ENCODE results near the gene CDK5. TPM values are rescaled to one million over a fixed set of nuclear protein-coding genes. Genes with fewer than 3 reads are reported as not detected.

Gene CDK5
- total and polyA plus RNA-seq, 2 donors from 2014 or later = 9.1 to 21.5 TPM

DNA sequence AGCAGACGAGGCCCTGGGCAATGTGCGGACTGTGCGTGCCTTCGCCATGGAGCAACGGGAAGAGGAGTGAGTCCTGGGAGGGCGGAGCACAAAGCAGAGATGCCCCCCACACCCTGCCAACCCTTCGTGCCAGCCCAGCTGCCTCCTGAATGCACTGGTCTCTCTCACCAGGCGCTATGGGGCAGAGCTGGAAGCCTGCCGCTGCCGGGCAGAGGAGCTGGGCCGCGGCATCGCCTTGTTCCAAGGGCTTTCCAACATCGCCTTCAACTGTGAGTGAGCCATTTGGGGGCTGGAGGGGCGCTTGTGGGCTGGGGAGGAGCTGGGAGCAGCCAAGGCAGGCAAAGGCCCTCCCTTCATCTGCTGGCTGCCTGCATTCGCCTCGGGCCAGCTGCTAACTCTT is 21.8 kb downstream of the CDK5 start:
- Histone ChIP-seq H3K27ac (ENCODE audit: low read depth in 2 of 2, low read length in 2 of 2) (no peak overlapping the region), H3K4me1 (ENCODE audit: control insufficient read depth in 2 of 3, insufficient read depth in 2 of 3, low read depth in 1 of 3, low read length in 3 of 3) (peaks cover 0 to 9% (median 0%) of the 10 kb centered on the region in 3 donors), H3K27me3 (ENCODE audit: control insufficient read depth, insufficient read depth, low read length) (no peaks in the 10 kb centered on the region), H3K4me3 (ENCODE audit: low read length in 3 of 3) (no peak overlapping the region), H3K9me3 (ENCODE audit: control insufficient read depth in 2 of 3, insufficient read depth in 1 of 3, low read length in 3 of 3) (no peaks in the 10 kb centered on the region), H3K9ac (ENCODE audit: low read length in 3 of 3) (no peak overlapping the region), H3K36me3 (ENCODE audit: control insufficient read depth in 2 of 3, insufficient read depth in 3 of 3, low read length in 3 of 3) (peaks cover 2 to 13% (median 10%) of the 10 kb centered on the region in 3 donors)
- TF ChIP-seq, protein P1, sequence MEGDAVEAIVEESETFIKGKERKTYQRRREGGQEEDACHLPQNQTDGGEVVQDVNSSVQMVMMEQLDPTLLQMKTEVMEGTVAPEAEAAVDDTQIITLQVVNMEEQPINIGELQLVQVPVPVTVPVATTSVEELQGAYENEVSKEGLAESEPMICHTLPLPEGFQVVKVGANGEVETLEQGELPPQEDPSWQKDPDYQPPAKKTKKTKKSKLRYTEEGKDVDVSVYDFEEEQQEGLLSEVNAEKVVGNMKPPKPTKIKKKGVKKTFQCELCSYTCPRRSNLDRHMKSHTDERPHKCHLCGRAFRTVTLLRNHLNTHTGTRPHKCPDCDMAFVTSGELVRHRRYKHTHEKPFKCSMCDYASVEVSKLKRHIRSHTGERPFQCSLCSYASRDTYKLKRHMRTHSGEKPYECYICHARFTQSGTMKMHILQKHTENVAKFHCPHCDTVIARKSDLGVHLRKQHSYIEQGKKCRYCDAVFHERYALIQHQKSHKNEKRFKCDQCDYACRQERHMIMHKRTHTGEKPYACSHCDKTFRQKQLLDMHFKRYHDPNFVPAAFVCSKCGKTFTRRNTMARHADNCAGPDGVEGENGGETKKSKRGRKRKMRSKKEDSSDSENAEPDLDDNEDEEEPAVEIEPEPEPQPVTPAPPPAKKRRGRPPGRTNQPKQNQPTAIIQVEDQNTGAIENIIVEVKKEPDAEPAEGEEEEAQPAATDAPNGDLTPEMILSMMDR (IDR thresholded peaks at IDR 0.05; ENCODE audit: borderline replicate concordance, extremely low read depth, insufficient read depth) = no peak
- intact Hi-C loops (cut with DNase I) = no loop called here
- FAIRE-seq = no peak
- DNase-seq = no peak

DNA sequence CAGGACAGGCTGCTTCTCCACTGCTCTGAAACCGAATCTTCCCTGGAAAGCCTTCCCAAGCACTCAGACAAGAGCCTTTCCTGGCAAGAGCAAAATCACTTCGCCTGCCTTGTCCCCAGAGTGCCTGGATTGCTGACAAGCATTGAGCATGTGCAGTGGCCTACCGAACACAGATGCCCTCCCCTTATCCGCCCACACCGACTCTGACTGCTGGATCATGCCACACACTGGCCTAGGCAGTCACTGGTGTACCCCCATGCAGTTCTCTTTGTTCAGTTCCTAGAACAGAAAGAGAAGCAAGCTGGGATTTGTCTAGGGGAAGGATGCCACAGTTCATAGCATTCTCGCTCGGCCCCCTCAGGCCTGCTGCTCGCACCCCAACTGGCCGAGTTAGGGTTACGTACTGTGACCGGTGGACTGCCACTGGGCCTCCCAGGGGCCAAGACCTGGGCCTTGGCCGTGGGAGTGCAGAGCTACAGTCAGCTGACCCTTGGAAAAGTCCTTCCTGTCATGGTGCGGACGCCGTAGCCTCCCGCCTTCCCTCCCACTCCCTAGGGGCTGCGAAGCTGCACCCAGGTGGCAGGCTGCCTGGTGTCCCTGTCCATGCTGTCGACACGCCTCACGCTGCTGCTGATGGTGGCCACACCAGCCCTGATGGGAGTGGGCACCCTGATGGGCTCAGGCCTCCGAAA is 22.5 kb downstream of the CDK5 start:
- H3K27ac ChIP-seq (ENCODE audit: low read depth in 2 of 2, low read length in 2 of 2) = no peak overlapping the region
- TF ChIP-seq, protein P1 (IDR thresholded peaks at IDR 0.05; ENCODE audit: borderline replicate concordance, extremely low read depth, insufficient read depth) = no peak
- H3K27me3 ChIP-seq (ENCODE audit: control insufficient read depth, insufficient read depth, low read length) = no peaks in the 10 kb centered on the region
- H3K9ac ChIP-seq (ENCODE audit: low read length in 3 of 3) = no peak overlapping the region
- no peaks in the 10 kb centered on the region for H3K9me3 ChIP-seq (ENCODE audit: control insufficient read depth in 2 of 3, insufficient read depth in 1 of 3, low read length in 3 of 3)
- H3K4me1 ChIP-seq (ENCODE audit: control insufficient read depth in 2 of 3, insufficient read depth in 2 of 3, low read depth in 1 of 3, low read length in 3 of 3) = peaks cover 0 to 9% (median 0%) of the 10 kb centered on the region in 3 donors
- DNase-seq (no peak), FAIRE-seq (no peak)
- H3K4me3 ChIP-seq (ENCODE audit: low read length in 3 of 3) = no peak overlapping the region
- peaks cover 2 to 13% (median 10%) of the 10 kb centered on the region in 3 donors for H3K36me3 ChIP-seq (ENCODE audit: control insufficient read depth in 2 of 3, insufficient read depth in 3 of 3, low read length in 3 of 3)
- intact Hi-C loops (cut with DNase I) = no loop called here

DNA sequence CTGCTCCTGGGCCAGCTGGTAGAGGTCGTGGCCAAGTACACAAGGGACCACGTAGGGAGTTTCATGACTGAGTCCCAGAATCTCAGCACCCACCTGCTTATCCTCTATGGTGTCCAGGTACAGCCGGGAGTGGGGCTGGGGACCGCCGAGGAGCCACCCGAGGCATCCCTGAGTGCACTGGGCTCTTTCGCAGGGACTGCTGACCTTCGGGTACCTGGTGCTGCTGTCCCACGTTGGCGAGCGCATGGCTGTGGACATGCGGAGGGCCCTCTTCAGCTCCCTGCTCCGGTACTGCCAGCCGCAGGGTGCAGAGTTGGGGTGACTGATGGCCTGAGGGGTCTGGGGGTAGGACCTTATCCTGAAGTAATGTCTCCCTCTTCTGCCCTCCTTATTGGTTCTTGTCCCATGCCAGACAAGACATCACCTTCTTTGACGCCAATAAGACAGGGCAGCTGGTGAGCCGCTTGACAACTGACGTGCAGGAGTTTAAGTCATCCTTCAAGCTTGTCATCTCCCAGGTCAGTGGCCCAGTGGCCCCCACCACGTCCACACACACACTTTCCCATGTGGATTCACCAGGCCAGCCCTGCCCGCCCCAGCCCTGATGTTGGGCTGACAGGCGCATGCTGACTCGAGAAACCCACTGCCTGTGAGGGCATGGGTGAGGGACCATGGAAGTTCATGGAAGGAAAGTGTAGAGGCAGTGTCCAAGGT is 23.2 kb downstream of the CDK5 start:
- Histone ChIP-seq H3K4me1 (ENCODE audit: control insufficient read depth in 2 of 3, insufficient read depth in 2 of 3, low read depth in 1 of 3, low read length in 3 of 3) (peaks cover 0 to 9% (median 0%) of the 10 kb centered on the region in 3 donors), H3K27me3 (ENCODE audit: control insufficient read depth, insufficient read depth, low read length) (no peaks in the 10 kb centered on the region), H3K9me3 (ENCODE audit: control insufficient read depth in 2 of 3, insufficient read depth in 1 of 3, low read length in 3 of 3) (no peaks in the 10 kb centered on the region), H3K27ac (ENCODE audit: low read depth in 2 of 2, low read length in 2 of 2) (no peak overlapping the region), H3K9ac (ENCODE audit: low read length in 3 of 3) (no peak overlapping the region), H3K4me3 (ENCODE audit: low read length in 3 of 3) (no peak overlapping the region), H3K36me3 (ENCODE audit: control insufficient read depth in 2 of 3, insufficient read depth in 3 of 3, low read length in 3 of 3) (peaks cover 2 to 13% (median 10%) of the 10 kb centered on the region in 3 donors)
- intact Hi-C loops (cut with DNase I) = no loop called here
- TF ChIP-seq, protein P1 (IDR thresholded peaks at IDR 0.05; ENCODE audit: borderline replicate concordance, extremely low read depth, insufficient read depth) = no peak
- no peak for FAIRE-seq
- no peak for DNase-seq
